Stimulated activated CD4-positive, alpha-beta T cell treated with anti-CD3 and anti-CD28 coated beads, Interleukin-1b, Interleukin-23, amount 100 ng/mL, for 48 hours (primary cell): ENCODE results near the gene SLC35D3.
A peak's percentile ranks its signal among the peaks of the same experiment; 100 is the strongest.
"Not testable (repeated sequence)": the region's sequence is repeated elsewhere in the genome, so short reads cannot be mapped to it uniquely, and the experiment has no call there.

ENCODE experiments used
- DNase-seq: peaks from one replicate; pipeline ENCODE4 v3.0.0-alpha.2; 2020

Gene SLC35D3

GRCh38 chr6:136923954-136924673, 2.0 kb downstream of the SLC35D3 start:
- no peak for DNase-seq

DNA sequence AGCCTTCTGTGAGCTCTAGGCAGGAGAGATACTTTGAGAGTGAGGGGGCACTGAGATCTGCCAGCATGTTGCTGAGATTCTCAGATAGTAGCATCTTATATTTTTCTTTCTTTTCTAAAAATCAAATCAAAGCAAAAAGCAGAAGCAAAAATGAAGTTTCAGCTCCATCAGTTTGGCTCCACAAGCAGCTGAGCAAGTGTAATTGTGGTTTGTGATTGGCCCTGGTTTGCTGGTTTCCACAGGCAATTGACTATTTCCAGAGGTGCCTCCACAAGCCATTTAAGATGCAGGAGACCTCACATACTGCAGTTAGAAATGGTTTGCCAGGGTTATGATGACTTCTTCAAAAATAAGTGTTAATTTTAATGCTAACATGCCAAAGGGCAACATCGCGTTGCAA, 4.3 kb downstream of the SLC35D3 start:
- DNase-seq, result no peak

- DNase-seq, result no peak
These were observed 5.2 kb downstream of the SLC35D3 start for GRCh38 chr6:136927292-136927691.

- no peak for DNase-seq
These were observed 8.4 kb downstream of the SLC35D3 start for GRCh38 chr6:136930528-136930927.

GRCh38 chr6:136932599-136932998, 10.5 kb downstream of the SLC35D3 start:
- DNase-seq, result no peak

- no peak for DNase-seq
These were observed 23.0 kb downstream of the SLC35D3 start for GRCh38 chr6:136945072-136945471.

- no peak for DNase-seq
These were observed 23.6 kb downstream of the SLC35D3 start for GRCh38 chr6:136945711-136946121.

GRCh38 chr6:136947037-136947436, 24.9 kb downstream of the SLC35D3 start:
- no peak for DNase-seq

DNA sequence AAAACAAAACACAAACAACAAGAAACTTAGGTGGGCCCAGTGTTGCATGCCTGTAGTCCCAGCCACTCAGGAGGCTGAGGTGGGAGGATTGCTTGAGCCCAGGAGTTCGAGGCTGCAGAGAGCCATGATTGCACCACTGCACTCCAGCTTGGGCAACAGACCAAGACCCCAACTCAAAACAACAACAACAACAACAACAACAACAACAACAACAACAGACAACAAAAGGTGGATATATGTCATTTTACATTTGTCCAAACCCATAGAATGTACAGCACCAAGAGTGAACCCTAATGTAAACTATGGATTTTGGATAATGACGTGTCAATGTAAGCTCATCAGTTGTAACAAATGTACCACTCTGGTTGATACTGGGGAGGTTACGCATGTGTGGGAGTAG, 27.9 kb downstream of the SLC35D3 start:
- DNase-seq, result not testable (repeated sequence)

GRCh38 chr6:136950436-136951126, 28.5 kb downstream of the SLC35D3 start:
- no peak for DNase-seq

- no peak for DNase-seq
These were observed 30.7 kb downstream of the SLC35D3 start for GRCh38 chr6:136952714-136953260.

GRCh38 chr6:136955123-136955522, 33.0 kb downstream of the SLC35D3 start:
- no peak for DNase-seq

- DNase-seq, result no peak
These were observed 34.8 kb downstream of the SLC35D3 start for GRCh38 chr6:136956590-136957544.

DNA sequence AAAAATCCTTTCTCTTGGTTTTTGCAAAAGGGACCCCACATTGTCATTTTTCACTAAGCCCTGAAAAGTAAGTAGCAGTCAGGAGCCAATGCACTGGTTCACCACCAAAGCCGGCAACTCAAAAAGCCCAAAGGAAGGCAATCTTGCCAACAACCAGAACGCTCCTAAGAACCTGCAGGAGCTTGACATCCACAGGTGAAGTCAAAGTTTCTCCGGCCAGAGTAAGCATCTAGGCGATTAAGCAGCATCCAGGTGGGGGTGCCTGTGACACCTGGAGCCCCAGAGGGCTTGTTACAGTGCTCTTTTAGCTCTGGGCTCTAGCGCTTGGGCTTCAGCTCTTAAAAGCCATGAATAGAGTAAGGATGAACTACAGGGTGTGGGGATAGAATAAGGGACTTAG, 36.1 kb downstream of the SLC35D3 start:
- no peak for DNase-seq

GRCh38 chr6:136959471-136959891, 37.4 kb downstream of the SLC35D3 start:
- no peak for DNase-seq

GRCh38 chr6:136959935-136960334, 37.8 kb downstream of the SLC35D3 start:
- DNase-seq, result not testable (repeated sequence)

GRCh38 chr6:136960781-136961180, 38.7 kb downstream of the SLC35D3 start:
- DNase-seq, result no peak

- DNase-seq, result no peak
These were observed 39.7 kb downstream of the SLC35D3 start for GRCh38 chr6:136961848-136962247.

- DNase-seq, result no peak
These were observed 40.6 kb downstream of the SLC35D3 start for GRCh38 chr6:136962661-136963060.

GRCh38 chr6:136963259-136963658, 41.2 kb downstream of the SLC35D3 start:
- DNase-seq, result no peak

DNA sequence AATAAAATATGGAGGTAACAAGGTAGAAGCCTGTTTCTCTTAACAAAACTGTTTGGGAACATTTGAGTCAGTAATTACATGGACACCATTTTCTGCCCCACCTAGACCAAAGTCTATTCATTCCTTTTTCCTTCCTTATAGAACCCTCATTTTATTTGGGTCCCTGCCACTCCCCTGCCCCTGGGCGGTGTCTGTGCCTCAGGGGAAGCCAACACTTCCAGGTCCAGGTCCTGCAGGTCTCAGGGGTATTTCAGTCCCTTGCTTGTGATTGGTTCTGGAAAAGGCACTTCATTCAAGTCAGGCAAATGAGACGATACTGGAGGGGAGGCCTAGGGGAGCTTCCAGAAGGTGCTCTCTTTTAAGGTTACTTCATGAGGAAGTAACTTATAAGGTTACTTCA, 42.3 kb downstream of the SLC35D3 start:
- no peak for DNase-seq

DNA sequence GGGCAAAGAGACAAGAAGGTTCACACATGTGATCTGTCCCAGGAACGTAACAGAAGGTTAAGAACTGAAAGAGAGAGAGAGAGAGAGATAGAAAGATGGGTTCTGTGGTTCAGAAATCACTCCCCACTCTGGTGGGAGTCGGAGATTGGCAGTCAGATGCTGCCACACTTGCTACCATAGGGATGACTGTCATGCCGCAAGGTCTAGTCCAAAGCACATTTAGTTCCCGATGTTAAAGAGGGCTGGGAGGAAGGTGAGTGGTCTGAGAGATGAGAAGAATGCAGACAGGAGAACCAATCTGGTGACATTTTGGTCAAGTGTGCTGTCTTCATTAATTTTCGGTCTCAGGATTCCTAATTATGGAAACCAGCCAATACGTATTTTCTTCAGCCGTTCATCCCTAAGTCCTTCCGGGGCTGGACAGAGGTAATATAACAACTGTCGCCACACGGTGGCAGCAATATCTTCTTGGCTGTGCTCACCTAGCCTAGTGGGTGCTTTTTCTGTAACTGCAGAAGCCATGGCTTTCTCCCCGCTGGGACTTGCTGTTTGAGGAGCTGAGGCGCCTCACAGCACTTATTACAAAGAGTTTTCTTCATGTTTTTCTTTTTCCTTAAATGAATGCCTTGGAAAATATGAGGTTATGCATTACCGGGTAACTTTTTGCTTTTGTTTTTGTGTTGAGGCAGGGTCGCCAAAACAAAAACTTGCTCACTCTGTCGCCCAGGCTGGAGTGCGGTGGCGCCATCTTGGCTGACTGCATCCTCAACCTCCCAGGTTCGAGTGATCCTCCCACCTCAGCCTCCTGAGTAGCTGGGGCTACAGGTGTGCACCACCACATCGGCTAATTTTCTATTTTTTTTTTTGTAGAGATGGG, 46.0 kb downstream of the SLC35D3 start:
- peak; percentile 59 for DNase-seq
